CD4-positive, alpha-beta T cell (primary cell): ENCODE data around the gene RETSAT. TPM values are rescaled to one million over a fixed set of nuclear protein-coding genes. Genes with fewer than 3 reads are reported as not detected.
A peak's percentile ranks its signal among the peaks of the same experiment; 100 is the strongest.

Experiments
- ATAC-seq: fragments of 200-7000 bp; cut with Tn5 transposase; one replicate; pipeline ENCODE4 v1.10.0; 2022; ENCODE audit warnings: mild to moderate bottlenecking; ENCODE audit not compliant: poor library complexity
- CTCF ChIA-PET: fragments of 350-600 bp; sonication (Branson Sonifier 250); formaldehyde crosslinking; loops from one replicate; lab custom pipeline; 2021; ENCODE audit warnings: antibody characterized with exemption, inconsistent platforms; lab: Charles Lee
- POLR2A ChIA-PET: fragments of 350-600 bp; sonication (Branson Sonifier 250); formaldehyde crosslinking; loops from one replicate; lab custom pipeline; 2021; ENCODE audit warnings: antibody characterized with exemption, inconsistent platforms; lab: Charles Lee
- DNase-seq, 14 experiments: peaks; one replicate each; pipeline ENCODE4 v3.0.0-alpha.2; 2013 to 2020; ENCODE audit warnings: mixed read lengths in 2 of 14
- H3K27ac ChIP-seq, 2 donors: one replicate each; pipeline versions ENCODE4 v1.5.1 to v1.7.0; 2013; ENCODE audit warnings: low read length in 2 of 2, low read depth in 1 of 2, mild to moderate bottlenecking in 1 of 2
- H3K27me3 ChIP-seq, 2 experiments: 1 replicate in 1 of 2; 2 replicates in 1 of 2; pipeline versions ENCODE4 v1.6.1 to v1.7.0; 2013; ENCODE audit warnings: low read length in 2 of 2, control low read depth in 1 of 2, mild to moderate bottlenecking in 1 of 2, moderate library complexity in 1 of 2; ENCODE audit not compliant: insufficient read depth in 2 of 2, control insufficient read depth in 1 of 2
- H3K36me3 ChIP-seq: one replicate; pipeline ENCODE4 v1.6.1; 2013; ENCODE audit warnings: low read length, control low read depth; ENCODE audit not compliant: insufficient read depth
- H3K4me1 ChIP-seq: one replicate; pipeline ENCODE4 v1.6.1; 2013; ENCODE audit warnings: low read length, control low read depth; ENCODE audit not compliant: insufficient read depth
- H3K4me3 ChIP-seq: one replicate; pipeline ENCODE4 v1.5.1; 2013; ENCODE audit warnings: mild to moderate bottlenecking, low read length, moderate library complexity
- H3K9me3 ChIP-seq, 2 experiments: 1 replicate in 1 of 2; 2 replicates in 1 of 2; pipeline versions ENCODE4 v1.6.1 to v1.7.0; 2013; ENCODE audit warnings: low read length in 2 of 2, mild to moderate bottlenecking in 2 of 2, control low read depth in 1 of 2, moderate library complexity in 1 of 2; ENCODE audit not compliant: control insufficient read depth in 1 of 2, insufficient read depth in 1 of 2
- H3K27ac Mint-ChIP-seq: one replicate; pipeline ENCODE4 v1.8.0; 2020; ENCODE audit warnings: mixed read lengths
- H3K27me3 Mint-ChIP-seq: one replicate; pipeline ENCODE4 v1.8.0; 2021; ENCODE audit warnings: mixed read lengths
- H3K36me3 Mint-ChIP-seq: one replicate; pipeline ENCODE4 v1.8.0; 2021; ENCODE audit warnings: low read depth, mixed read lengths
- H3K4me1 Mint-ChIP-seq: one replicate; pipeline ENCODE4 v1.8.0; 2021; ENCODE audit warnings: low read depth, mixed read lengths
- H3K4me3 Mint-ChIP-seq: one replicate; pipeline ENCODE4 v1.8.0; 2020; ENCODE audit warnings: mild to moderate bottlenecking, mixed read lengths
- H3K9me3 Mint-ChIP-seq: one replicate; pipeline ENCODE4 v1.8.0; 2020; ENCODE audit warnings: mixed read lengths
- intact Hi-C, 2 experiments: fragments of 100-400 bp; cut with DNase I in 1 of 2; cut with micrococcal nuclease in 1 of 2; formaldehyde crosslinking; loops; one replicate each; pipeline versions ENCODE4 v1.15.1 to v1.9.0; 2023 to 2025; cut with DNase I, micrococcal nuclease
- total RNA-seq, 174 experiments: library from RNA in 2 of 174; stranded (reverse) in 2 of 174; gene quantifications; one replicate each; pipeline ENCODE4 v1.2.3 and lab custom pipeline; 2021 to 2026
- TF ChIP-seq, protein P1 (sequence below): fragments of 200-600 bp; IDR thresholded peaks from one replicate; pipeline ENCODE4 v1.8.0; 2022; ENCODE audit warnings: antibody characterized with exemption, mild to moderate bottlenecking

The RETSAT gene
- total RNA-seq, 2 experiments from 2014 or later, result 19.2 to 22.2 TPM

DNA sequence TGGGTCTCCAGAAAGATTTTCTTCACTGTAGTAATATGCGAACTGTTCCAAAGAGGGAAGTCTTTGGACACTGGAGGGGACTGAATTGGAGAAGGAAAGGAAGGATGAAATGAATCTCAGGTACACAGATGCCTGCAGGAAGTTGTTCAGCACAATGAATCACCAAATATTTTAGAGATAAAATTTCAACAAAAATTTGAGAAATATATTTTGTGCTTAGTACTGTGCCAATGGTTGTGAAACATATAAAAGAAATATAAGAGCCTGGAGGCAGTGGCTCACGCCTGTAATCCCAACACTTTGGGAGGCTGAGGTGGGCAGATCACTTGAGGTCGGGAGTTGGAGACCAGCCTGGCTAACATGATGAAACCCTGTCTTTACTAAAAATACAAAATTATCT, 3.4 kb upstream of the RETSAT start:
- CTCF ChIA-PET, result no interaction called here
- Mint-ChIP-seq H3K36me3 (peaks cover 61% of the 10 kb centered on the region), H3K27me3 (no peaks in the 10 kb centered on the region), H3K4me1 (peaks cover 57% of the 10 kb centered on the region), H3K9me3 (no peaks in the 10 kb centered on the region), H3K27ac (no peak overlapping the region), H3K4me3 (no peak overlapping the region)
- H3K36me3 ChIP-seq, result peaks cover 46% of the 10 kb centered on the region
- H3K4me3 ChIP-seq, result no peak overlapping the region
- no peak overlapping the region for H3K27ac ChIP-seq
- ATAC-seq, result no peak
- TF ChIP-seq, protein P1, sequence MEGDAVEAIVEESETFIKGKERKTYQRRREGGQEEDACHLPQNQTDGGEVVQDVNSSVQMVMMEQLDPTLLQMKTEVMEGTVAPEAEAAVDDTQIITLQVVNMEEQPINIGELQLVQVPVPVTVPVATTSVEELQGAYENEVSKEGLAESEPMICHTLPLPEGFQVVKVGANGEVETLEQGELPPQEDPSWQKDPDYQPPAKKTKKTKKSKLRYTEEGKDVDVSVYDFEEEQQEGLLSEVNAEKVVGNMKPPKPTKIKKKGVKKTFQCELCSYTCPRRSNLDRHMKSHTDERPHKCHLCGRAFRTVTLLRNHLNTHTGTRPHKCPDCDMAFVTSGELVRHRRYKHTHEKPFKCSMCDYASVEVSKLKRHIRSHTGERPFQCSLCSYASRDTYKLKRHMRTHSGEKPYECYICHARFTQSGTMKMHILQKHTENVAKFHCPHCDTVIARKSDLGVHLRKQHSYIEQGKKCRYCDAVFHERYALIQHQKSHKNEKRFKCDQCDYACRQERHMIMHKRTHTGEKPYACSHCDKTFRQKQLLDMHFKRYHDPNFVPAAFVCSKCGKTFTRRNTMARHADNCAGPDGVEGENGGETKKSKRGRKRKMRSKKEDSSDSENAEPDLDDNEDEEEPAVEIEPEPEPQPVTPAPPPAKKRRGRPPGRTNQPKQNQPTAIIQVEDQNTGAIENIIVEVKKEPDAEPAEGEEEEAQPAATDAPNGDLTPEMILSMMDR, result no peak
- no peaks in the 10 kb centered on the region for H3K27me3 ChIP-seq
- H3K9me3 ChIP-seq, result no peaks in the 10 kb centered on the region
- intact Hi-C loops, result loop anchor here (5.0 to 10.0 kb wide), 2 partner anchors 55 to 57 kb away; partner anchors contain the start of genes CAPG (in 2 of the 2) and SH2D6 (in 1 of the 2)
- H3K4me1 ChIP-seq, result peaks cover 35% of the 10 kb centered on the region
- POLR2A ChIA-PET, result interaction anchor here (5.1 kb wide), 1 partner anchor 32 kb away, joined by 216 read pairs; the partner anchor contains the start of gene TGOLN2
- no peak for DNase-seq

DNA sequence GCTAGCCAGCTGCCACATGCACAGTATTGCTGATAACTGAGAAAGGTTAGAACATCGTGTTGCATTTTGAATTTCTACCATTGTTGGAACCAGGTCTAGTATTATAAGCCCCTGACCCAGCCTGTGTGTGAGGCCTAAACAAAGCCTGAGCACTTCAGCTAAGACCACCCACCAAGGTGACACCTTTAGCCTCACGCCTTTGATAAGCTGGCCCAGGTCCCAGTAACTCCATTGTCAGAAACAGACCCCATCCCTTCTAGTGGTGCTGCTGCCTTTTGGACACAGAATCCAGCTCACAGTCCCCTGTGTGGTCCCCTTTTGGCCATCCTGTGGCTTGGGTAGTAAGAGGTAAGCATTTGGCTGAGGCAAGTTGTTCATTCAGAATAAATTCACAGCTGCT, 1.9 kb upstream of the RETSAT start:
- intact Hi-C loops, result loop anchor here (5.0 to 10.0 kb wide), 2 partner anchors 56 to 59 kb away; partner anchors contain the start of genes CAPG (in 2 of the 2) and SH2D6 (in 1 of the 2)
- H3K27ac Mint-ChIP-seq, result no peak overlapping the region
- no peak overlapping the region for H3K27ac ChIP-seq
- no peaks in the 10 kb centered on the region for H3K27me3 Mint-ChIP-seq
- DNase-seq (no peak), ATAC-seq (no peak)
- no peaks in the 10 kb centered on the region for H3K9me3 ChIP-seq
- no peaks in the 10 kb centered on the region for H3K9me3 Mint-ChIP-seq
- POLR2A ChIA-PET, result interaction anchor here (5.1 kb wide), 1 partner anchor 30 kb away, joined by 216 read pairs; the partner anchor contains the start of gene TGOLN2
- H3K4me3 Mint-ChIP-seq, result no peak overlapping the region
- H3K4me1 ChIP-seq, result peaks cover 44% of the 10 kb centered on the region
- CTCF ChIA-PET, result no interaction called here
- H3K36me3 Mint-ChIP-seq, result peaks cover 51% of the 10 kb centered on the region
- TF ChIP-seq, protein P1, result no peak
- H3K4me3 ChIP-seq, result no peak overlapping the region
- H3K27me3 ChIP-seq, result no peaks in the 10 kb centered on the region
- peaks cover 63% of the 10 kb centered on the region for H3K4me1 Mint-ChIP-seq
- H3K36me3 ChIP-seq, result peaks cover 38% of the 10 kb centered on the region

DNA sequence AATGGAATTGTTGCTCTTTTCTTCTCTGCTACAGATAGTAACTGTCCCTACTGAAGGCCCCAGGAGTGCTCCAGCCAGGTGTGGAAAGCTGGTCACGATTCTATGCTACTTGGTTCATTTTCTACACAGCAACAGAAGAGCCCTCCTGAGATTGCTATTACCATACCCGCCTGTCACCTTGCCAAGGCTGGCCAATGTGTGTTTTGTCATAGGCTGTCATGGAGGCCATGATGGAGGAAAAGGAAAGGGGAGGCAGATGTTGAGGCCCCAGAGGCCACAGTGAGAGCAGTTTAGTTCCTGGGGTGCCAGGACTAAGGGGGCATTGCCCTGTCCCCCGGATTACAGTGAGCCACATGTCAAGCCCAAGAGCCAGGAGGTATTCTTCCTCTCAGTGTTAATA, 1.2 kb upstream of the RETSAT start:
- ChIA-PET CTCF (interaction anchor here (1.6 kb wide), 1 partner anchor 282 kb away, joined by 3 read pairs; no protein-coding TSS in a partner anchor), POLR2A (interaction anchor here (0.7 to 5.1 kb wide), 15 partner anchors 28 to 240 kb away, joined by 3 to 216 read pairs (median 7); partner anchors contain the start of genes GGCX, MAT2A, RNF181 and SH2D6)
- Mint-ChIP-seq H3K4me3 (peak overlapping the region; percentile 99), H3K9me3 (no peaks in the 10 kb centered on the region), H3K27ac (peak overlapping the region; percentile 94), H3K27me3 (no peaks in the 10 kb centered on the region), H3K36me3 (peaks cover 51% of the 10 kb centered on the region), H3K4me1 (peaks cover 63% of the 10 kb centered on the region)
- peak overlapping the region; percentile 68 for H3K4me3 ChIP-seq
- H3K9me3 ChIP-seq, result no peaks in the 10 kb centered on the region
- H3K27me3 ChIP-seq, result no peaks in the 10 kb centered on the region
- TF ChIP-seq, protein P1, result no peak
- H3K36me3 ChIP-seq, result peaks cover 42% of the 10 kb centered on the region
- DNase-seq, result no peak
- no peak for ATAC-seq
- H3K27ac ChIP-seq, result peak overlapping the region in 1 of 2 donors; percentile 75
- peaks cover 44% of the 10 kb centered on the region for H3K4me1 ChIP-seq
- intact Hi-C loops, result loop anchor here (2.0 to 10.0 kb wide), 3 partner anchors 57 to 65 kb away; partner anchors contain the start of genes CAPG (in 2 of the 2) and SH2D6 (in 1 of the 2)
